GM21737 (cell line): ENCODE data around the gene TPP1.

ENCODE experiments used
- ATAC-seq: cut with Tn5 transposase; IDR thresholded peaks from one replicate; pipeline ENCODE4 v1.9.1; 2021; ENCODE audit warnings: mild to moderate bottlenecking, moderate library complexity; ENCODE audit not compliant: unreplicated experiment

TPP1 gene

DNA sequence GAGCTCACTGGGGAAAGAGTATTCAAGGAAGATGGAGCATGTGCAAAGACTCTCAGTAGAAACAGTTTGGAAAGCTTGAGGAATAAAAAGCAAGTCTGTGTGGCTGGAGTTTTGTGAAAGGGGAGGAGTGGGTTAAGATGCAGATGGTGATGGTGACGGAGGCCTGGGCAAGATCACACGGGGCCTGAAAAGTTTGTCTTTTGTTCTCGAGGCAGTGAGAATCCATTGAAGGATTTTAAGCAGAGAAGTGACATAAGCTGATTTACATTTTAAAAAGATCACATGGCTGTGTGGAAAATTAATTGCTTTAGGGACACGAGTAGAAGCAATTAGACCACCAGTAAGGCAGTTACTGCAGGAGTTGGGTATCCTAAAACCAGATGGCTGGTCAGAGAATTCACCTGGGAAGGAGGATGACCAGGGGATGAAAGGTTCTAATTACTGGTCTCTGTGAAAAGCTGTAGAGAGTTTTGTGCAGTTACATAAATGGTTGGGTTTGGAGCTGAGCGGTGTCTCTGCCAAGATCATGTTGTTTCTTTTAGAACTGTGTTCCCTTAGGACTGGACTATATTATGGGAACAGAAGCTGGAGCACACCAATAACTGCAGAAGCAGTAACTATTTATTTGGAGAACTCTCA, 22.9 kb downstream of the TPP1 start:
- no peak for ATAC-seq

DNA sequence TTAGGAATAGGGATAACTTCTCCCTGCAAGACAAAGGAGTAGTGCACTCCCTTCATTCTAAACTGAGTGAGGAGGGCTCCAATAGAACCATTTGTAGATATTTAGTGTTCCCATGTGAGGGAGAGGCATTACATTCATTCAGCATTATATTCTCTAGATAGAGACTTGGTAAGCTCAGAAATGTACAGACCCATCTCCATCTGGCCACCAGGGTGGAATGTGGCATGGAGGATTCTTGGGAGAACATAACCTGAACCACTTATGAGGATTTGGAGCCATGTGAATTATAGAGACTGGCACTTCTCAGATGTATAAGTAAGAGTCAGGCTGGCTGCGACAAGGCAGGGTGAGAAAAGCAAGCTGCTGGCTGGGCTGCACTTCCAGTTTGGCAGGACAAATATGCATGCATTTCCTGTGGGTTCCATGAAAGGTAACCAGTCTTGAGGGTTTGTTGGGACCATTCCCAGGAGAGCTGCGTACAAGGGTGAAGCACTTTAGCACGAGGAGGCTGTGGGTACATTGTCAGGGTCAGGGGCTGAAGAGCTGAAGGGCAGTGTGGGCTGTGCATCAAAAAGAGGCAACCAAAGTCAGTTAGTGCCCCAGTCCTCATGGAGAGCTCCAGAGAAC, 25.0 kb downstream of the TPP1 start:
- no peak for ATAC-seq

DNA sequence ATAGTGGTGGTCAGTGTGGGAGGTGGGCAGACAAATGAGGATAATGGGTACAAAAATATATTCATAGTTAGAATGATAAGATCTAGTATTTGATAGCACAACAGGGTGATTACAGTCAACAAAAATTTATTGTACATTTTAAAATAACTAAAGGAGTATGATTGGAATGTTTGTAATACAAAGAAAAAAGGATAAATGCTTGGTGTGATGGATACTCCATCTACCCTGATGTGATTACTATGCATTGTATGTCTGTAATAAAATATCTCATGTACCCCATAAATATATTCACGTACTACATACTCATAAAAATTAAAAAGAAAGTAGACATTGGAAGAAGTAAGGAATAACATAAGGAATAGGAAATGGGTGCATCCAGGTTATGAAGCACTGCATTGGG, 31.2 kb downstream of the TPP1 start:
- ATAC-seq: no peak

DNA sequence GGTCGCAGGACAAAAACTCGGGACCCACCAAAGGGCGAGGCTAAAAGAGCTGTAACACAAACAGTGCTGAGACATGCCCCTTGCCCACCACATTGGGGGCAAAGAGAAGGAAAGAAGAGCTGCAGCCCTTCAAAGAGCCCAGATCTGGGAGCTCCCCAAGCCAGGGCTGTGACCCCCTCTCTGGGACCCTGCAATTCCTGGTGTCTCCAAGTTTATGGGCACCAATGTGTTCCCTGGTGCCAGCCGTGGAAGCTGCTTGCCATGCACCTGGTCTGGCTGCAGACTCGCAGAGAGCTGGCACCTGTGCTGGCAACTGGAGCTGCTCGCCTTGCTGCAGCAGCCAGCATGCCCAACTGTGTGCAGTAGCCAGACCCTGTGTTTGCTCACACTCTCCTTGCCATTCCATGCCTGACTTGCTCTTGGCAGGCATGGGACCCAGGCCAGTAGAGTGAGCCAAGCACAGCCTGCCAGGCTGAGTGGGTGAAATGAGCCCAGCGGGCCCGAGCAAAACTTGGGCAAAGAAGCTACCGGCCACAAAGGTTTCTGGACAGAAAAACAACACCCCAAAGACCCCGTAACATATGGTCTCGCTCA, 31.8 kb downstream of the TPP1 start:
- ATAC-seq: no peak

DNA sequence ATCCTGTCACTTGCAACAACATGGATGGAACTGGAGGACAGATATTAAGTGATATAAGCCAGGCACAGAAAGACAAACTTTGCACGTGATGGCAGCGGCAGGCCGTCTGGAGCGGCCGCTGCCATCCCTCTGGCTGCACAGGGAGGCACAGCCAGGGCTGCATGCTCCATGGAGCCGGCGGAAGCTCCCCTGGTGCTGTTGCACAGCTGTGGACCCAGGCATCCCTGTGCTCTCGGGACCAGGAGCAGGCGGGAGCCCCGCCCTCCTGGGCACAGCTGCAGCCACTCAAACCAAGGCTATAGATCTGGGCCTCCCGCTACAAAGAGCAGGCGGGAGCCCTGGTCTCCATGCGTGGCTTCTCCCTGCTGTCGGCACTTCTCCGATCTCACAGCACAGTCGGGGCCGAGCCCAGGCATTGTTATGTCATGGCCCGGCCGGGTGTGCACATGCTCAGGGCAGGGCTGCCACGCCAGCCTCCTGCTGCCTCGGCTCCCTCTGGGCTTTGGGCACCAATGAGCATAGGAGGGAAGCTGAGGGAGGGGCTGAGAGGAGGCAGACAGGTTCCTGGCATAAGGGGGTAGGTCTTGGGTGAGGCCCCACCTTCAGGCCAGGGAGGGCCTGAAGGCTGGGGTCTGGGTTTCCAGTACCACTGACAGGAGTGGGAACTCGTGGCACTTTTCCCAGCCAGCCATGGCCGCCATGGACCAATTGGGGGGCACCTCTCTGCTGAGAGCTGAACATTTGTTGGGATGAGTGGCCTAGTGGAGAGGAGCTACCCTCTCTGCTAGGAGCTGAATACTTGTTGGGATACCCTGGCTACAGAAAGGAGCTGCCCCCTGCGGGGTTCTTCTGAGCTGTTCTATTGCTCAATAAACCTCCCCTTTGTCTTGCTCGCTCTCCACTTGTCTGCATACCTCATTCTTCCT, 32.5 kb downstream of the TPP1 start:
- no peak for ATAC-seq

DNA sequence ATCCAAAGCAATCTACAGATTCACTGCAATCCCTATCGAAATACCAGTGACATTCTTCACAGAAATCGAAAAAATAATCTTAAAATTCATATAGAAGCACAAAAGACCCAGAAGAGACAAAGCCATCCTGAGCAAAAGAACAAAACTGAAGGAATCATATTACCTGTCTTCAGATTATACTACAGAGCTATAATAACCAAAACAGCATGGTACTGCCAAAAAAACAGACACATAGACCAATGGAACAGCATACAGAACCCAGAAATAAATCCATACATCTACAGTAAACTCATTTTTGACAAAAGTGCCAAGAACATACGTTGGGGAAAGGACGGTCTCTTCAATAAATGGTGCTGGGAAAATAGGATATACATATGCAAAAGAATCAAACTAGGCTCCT, 34.7 kb downstream of the TPP1 start:
- ATAC-seq: no peak

DNA sequence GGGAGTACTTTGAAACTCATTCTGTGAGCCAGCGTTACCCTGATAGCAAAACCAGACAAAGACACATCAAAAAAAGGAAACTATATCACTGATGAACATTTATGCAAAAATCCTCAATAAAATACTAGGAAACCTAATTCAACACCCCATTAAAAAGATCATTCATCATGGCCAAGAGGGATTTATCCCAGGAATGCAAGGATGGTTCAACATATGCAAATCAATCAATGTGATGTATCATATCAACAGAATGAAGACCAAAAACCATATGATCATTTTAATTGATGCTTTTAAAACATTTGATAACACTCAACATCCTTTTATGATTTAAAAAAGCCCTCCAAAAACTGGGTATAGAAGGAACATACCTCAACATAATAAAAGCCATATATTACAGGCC, 35.6 kb downstream of the TPP1 start:
- no peak for ATAC-seq

DNA sequence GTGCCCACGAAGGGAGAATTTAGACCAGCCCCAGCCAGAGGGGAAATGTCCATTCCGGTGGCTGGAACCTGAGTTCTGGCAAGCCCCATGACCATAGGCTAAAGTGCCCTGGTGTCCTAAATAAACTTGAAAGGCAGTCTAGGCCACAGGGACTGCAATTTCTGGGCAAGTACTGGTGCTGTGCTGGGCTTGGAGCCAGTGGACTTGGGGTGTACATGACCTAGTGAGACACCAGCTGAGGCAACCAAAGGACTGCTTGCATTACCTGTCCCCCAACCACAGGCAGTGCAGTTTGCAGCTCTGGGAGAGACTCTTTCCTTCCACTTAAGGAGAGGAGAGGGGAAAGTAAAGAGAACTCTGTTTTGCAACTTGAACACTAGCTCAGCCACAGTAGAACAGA, 39.5 kb downstream of the TPP1 start:
- no peak for ATAC-seq

DNA sequence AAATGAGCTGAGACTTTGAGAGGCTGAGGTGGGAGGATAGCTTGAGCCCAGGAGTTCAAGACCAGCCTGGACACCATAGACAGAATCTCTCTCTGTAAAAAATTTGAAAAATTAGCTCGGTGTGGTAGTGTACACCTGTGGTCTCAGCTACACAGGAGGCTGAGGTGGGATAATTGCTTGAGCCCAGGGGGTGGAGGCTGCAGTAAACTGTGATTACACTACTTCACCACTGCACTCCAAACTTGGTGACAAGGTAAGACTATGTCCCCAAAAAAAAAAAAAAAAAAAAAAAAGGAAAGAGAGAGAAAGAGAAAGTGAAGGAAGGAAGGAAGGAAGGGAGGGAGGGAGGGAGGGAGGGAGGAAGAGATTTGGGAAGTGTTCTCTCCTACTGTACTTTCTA, 41.1 kb downstream of the TPP1 start:
- ATAC-seq: no peak

DNA sequence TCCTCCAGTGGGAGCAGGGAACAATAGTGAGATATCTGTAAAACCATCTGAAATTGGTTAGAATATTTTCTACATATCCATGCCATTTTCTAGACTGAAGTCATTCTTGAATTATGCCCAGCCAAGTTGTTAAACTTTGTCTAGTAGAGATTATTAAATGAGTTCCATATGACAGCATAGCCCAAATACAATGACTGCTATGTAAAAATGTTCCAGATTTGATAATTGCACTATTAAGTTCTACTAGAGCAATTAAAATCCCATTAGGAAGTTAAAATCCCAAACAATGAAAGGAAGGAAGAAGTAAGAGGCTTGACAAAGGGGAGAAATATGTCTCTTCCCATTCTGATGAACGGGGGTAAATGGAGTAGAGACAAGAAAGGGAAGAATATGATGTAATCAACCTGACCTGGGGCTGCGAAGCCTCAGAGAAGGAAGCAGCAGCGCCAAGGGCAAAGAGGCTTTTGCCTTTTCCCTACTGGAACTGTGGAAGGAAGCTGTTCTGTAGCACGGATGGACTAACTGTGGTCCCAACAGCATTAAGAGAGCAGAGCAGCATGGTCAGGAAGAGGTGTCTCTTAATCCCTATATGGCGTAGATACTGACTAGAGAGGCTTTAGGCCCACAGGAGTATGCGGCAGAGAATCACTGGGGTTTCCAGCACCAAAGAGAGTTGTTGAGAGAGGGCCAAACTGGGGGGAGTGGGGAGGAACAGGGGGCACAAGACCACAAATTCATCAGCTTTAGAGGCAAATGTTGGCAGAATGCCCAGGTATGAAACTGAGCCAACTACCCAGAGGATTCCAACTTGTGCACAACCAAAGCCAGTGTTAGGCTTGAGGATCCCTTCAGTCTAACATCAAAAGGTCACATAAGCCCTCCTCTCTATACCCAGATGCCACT, 42.5 kb downstream of the TPP1 start:
- no peak for ATAC-seq

DNA sequence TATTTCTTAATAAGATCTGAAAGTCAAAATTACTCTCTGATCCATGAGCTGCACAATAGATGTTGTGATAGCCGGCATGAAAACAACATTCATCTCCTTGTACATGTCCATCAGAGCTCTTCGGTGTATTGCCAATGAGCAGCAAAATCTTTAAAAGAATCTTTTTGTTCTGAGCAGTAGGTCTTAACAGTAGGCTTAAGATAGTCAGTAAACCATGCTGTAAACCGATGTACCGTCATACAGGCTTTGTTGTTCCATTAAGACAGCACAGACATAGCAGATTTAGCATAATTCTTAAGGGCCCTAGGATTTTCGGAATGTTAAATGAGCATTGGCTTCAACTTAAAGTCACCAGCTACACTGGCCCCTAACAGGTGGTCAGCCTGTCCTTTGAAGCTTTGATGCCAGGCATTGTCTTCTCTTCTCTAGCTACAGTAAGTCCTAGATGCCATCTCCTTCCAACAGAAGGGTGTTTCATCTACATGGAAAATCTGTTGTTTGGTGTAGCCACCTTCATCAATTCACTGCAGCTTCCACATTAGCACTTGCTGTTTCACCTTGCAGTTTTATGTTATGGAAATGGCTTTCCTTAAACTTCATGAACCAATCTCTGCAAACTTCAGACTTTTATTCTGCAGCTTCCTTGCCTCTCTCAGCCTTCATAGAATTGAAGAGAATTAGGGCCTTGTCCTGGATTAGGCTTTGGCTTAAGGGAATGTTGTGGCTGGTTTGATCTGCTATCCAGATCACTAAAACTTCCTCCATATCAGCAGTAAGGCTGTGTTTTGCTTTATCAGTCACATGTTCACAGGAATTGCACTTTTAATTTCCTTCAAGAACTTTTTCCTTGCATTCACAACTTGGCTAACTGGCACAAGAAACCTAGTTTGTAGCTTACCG, 44.2 kb downstream of the TPP1 start:
- no peak for ATAC-seq

DNA sequence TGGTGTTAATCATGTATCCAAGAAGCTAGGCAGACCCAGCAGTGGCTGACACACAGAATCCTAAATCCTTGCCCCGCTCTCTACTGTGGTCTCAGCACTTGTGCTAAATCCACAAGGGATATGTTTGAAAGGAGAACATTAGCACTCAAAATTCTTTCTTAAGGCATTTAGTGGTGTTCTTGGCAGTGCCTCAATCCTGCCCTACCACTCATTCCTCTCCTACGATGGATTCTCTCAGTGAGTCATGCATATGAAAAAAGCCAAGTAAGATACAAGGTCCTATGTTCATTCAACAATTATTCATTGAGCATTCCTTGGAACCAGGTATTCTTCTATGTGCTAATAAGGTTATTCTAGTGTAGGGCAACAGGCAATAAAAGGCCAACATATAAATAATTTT, 47.0 kb downstream of the TPP1 start:
- no peak for ATAC-seq

DNA sequence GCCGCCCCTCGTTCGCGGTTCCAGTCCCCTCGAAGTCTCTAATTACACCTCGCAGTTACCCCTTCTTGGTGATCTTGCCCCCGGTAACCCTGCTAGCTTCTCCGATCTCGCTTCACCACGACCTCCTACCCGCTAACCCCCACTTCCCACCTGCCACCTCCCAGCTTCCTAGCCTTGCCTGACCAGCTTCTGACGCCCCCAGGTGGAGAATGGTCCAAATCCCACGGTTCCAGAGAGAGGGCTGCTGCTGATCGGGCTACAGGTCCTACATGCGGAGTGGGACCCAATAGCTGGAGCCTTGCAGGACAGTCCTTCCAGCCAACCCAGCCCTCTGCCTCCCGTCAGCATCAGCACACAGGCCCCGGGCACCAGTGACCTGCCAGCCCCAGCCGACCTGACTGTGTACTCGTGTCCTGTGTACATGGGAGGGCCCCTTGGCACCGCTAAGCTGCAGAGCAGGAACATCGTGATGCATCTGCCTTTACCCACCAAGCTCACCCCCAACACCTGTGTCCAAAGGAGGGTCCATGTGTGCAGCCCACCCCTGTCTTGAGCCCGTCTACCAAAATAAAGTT, 47.7 kb downstream of the TPP1 start:
- ATAC-seq: no peak

DNA sequence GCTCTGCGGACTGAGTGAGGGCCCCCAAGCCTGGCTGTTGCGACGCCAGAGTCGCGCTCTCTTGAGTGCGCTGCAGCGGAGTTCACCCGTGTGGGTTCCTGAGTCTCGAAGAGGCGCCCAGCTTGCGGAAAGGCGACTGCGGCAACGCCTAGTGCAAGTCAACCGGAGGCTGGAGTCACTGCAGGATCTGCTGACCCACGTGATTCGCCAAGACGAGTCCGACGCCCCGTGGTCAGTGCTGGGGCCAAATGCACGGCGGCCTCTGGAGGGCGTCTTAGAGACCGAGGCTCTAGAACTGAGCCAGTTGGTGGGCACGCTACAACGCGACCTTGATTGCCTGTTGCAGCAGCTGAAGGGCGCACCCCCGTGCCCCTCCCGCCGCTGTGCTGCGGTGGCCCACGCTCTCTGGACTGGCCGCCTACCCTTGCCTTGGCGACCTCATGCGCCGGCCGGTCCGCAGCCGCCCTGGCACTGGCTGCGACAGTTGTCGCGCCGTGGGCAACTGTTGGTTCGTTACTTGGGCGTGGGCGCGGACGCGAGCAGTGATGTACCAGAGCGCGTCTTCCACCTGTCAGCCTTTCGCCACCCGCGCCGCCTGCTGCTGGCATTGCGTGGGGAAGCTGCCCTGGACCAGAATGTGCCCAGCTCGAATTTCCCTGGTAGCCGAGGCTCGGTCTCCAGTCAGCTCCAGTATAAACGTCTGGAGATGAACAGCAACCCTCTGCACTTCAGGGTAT, 48.4 kb downstream of the TPP1 start:
- no peak for ATAC-seq

DNA sequence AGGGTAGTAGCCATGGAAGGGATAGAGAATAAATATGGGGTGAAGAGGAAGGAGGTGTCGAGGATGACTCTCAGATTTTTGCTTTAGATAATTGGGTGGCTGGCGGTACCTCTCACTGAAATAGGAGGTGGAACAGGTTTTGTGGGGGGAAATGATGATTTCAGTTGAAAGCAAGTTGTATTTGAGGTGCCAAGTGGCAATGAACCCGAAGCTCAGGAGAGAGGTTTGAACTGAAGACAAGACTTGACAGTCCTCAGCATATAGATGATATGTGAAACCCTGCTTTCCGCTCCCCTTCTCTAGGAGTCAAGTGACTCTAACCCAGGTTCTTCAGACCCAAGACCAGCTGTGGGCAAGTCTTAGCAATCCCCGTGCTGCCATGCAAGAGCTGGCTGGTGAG, 49.5 kb downstream of the TPP1 start:
- ATAC-seq: no peak

DNA sequence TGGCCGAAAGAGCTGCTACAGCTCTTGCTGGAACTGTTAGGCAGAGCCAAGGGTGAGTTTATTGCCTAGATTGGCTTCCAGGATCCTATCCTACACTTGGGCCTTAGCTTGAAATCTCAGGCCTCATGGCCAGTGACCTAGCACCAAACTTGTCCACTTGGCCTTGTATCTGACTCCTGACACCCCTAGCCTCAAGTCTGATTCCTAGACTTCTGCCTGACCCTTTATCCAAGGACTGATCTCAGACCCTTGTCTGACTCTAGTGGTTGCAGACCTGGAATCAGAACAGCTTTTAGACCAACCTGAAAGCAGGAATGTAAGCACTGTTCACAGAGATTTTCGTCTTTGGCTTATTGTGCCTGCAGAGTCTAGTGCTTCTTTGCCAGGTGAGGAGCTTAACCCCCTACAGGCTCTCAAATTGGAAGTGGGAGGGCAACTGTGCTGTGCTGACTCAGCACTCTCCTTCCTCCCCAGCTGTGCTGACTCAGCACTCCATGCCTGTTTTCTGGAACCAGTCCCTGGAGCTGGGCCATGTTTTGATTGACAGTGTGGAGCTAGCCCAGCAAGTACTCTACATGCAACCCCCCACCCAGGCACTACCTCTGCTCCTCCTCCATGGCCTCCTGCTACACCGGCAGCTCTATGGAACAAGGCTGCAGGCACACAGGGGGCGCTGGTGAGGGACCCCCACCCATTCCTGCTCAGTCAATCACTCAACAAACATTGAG, 50.9 kb downstream of the TPP1 start:
- ATAC-seq: no peak

DNA sequence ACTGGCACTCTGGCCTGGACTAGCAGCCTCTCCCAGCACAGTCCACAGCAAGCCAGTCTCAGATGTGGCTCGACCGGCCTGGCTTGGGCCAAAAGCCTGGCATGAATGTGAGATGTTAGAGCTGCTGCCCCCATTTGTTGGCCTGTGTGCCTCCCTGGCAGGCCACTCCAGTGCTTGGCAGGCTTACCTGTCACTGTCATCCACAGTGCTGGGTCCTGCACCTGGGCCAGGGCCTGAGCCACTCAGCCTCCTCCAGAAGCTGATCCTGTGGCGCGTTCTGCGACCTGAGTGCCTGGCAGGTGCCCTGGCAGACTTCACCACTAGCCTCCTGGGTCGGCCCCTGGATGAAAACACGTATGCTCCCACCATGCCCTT, 51.9 kb downstream of the TPP1 start:
- ATAC-seq: no peak
